IMR-90 (cell line): ENCODE measurements around the gene U2AF1.
"Not testable (repeated sequence)": the region's sequence is repeated elsewhere in the genome, so short reads cannot be mapped to it uniquely, and the experiment has no call there.

Experiments
- BHLHE40 ChIP-seq: fragments of 150-350 bp; IDR thresholded peaks from 2 replicates; pipeline ENCODE4 v1.6.1; 2016; ENCODE audit warnings: mild to moderate bottlenecking, low read depth, low read length
- CTCF ChIP-seq: conservative IDR thresholded peaks from 2 replicates; pipeline ENCODE4 v1.5.1; 2012; ENCODE audit warnings: mild to moderate bottlenecking, low read depth, low read length, improper control_type of control experiment
- POLR2A ChIP-seq: IDR thresholded peaks from 2 replicates; pipeline ENCODE4 v1.6.1; 2012; ENCODE audit warnings: mild to moderate bottlenecking, low read depth, low read length
- RAD21 ChIP-seq: IDR thresholded peaks from 2 replicates; pipeline ENCODE4 v1.6.1; 2012; ENCODE audit warnings: low read length, improper control_type of control experiment
- RCOR1 ChIP-seq: IDR thresholded peaks from 2 replicates; pipeline ENCODE4 v1.6.1; 2012; ENCODE audit warnings: mild to moderate bottlenecking, low read length, improper control_type of control experiment; ENCODE audit not compliant: insufficient replicate concordance
- RFX5 ChIP-seq: IDR thresholded peaks from 2 replicates; pipeline ENCODE4 v1.8.0; 2012; ENCODE audit warnings: low read depth, mild to moderate bottlenecking, low read length, moderate library complexity

GRCh38 chr21:43089463-43089862, 17.9 kb downstream of the U2AF1 start:
- TF ChIP-seq RFX5, CTCF, RAD21, POLR2A, RCOR1, BHLHE40: not testable (repeated sequence)
